PFSK-1 (cell line): Measurements from ENCODE around the gene NUDT8.

Source experiments
- FOXP2 ChIP-seq: optimal IDR thresholded peaks from 2 replicates; pipeline ENCODE3; 2011; ENCODE audit warnings: borderline replicate concordance, control low read depth, inconsistent platforms; ENCODE audit not compliant: insufficient read depth; ENCODE audit errors: extremely low read length, extremely low read depth
- POLR2AphosphoS5 ChIP-seq: IDR thresholded peaks from 2 replicates; pipeline ENCODE4 v1.6.1; 2012; ENCODE audit warnings: low read depth, mild to moderate bottlenecking, control low read depth, low read length, moderate library complexity
- SIN3A ChIP-seq: IDR thresholded peaks from 2 replicates; pipeline ENCODE4 v1.6.1; 2012; ENCODE audit warnings: mild to moderate bottlenecking, low read length, moderate library complexity, borderline replicate concordance; ENCODE audit not compliant: insufficient read depth
- TAF1 ChIP-seq: IDR thresholded peaks from 2 replicates; pipeline ENCODE4 v1.6.1; 2012; ENCODE audit warnings: low read length, control low read depth, borderline replicate concordance; ENCODE audit not compliant: insufficient read depth
- TF ChIP-seq, protein P1 (sequence below), 2 experiments: IDR thresholded peaks; 2 replicates each; pipeline versions ENCODE4 v1.6.1 to v1.8.0; 2011 to 2012; ENCODE audit warnings: low read depth in 2 of 2, low read length in 2 of 2, control low read depth in 1 of 2, inconsistent platforms in 1 of 2, mild to moderate bottlenecking in 1 of 2, moderate library complexity in 1 of 2; ENCODE audit not compliant: insufficient read depth in 1 of 2

Gene NUDT8

DNA sequence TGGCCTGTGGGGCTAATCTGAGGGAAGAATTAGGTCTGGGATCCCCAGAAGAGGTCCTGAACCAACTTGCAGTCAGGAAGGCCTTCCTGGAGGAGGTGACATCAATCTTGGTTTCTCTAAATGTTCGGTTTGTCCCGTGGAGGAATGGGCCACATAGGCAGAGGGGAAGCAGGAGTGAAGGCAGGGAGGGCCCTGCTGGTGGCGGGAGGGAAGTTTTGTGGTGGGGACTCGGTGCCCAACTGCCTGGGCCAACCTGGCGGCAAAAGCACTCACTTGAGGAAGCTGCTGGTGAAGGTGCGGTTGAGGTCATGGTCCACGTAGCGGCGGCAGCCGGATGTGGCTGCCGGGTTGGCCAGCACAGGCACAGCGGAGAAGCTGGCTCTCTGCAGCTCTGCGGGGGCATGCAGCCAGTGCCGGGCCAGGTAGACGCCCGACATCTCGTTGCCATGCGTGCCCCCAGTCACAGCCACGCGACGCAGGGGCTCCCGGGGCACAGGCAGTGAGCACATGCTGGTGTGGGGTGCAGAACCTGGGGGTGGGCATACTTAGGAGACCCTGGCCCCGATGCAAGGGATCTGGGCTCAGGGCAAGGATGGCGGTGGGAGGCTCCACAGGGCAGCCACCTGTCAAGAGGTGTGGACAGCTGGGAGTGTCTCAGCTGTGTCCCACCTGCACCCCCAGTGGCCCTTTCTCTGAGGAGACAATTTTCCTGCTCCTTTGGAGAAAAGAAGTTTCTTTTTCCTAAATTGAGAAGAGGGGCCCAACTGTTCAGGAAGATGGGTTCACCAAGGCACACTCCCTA is 17.0 kb upstream of the NUDT8 start:
- TF ChIP-seq, protein P1, sequence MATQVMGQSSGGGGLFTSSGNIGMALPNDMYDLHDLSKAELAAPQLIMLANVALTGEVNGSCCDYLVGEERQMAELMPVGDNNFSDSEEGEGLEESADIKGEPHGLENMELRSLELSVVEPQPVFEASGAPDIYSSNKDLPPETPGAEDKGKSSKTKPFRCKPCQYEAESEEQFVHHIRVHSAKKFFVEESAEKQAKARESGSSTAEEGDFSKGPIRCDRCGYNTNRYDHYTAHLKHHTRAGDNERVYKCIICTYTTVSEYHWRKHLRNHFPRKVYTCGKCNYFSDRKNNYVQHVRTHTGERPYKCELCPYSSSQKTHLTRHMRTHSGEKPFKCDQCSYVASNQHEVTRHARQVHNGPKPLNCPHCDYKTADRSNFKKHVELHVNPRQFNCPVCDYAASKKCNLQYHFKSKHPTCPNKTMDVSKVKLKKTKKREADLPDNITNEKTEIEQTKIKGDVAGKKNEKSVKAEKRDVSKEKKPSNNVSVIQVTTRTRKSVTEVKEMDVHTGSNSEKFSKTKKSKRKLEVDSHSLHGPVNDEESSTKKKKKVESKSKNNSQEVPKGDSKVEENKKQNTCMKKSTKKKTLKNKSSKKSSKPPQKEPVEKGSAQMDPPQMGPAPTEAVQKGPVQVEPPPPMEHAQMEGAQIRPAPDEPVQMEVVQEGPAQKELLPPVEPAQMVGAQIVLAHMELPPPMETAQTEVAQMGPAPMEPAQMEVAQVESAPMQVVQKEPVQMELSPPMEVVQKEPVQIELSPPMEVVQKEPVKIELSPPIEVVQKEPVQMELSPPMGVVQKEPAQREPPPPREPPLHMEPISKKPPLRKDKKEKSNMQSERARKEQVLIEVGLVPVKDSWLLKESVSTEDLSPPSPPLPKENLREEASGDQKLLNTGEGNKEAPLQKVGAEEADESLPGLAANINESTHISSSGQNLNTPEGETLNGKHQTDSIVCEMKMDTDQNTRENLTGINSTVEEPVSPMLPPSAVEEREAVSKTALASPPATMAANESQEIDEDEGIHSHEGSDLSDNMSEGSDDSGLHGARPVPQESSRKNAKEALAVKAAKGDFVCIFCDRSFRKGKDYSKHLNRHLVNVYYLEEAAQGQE (IDR thresholded peaks at IDR 0.05; ENCODE audit: insufficient read depth in 1 of 2, low read depth in 2 of 2, low read length in 2 of 2): no peak
- no peak for TF ChIP-seq SIN3A
- TF ChIP-seq FOXP2: no peak
- no peak for TF ChIP-seq TAF1
- no peak for TF ChIP-seq POLR2AphosphoS5

DNA sequence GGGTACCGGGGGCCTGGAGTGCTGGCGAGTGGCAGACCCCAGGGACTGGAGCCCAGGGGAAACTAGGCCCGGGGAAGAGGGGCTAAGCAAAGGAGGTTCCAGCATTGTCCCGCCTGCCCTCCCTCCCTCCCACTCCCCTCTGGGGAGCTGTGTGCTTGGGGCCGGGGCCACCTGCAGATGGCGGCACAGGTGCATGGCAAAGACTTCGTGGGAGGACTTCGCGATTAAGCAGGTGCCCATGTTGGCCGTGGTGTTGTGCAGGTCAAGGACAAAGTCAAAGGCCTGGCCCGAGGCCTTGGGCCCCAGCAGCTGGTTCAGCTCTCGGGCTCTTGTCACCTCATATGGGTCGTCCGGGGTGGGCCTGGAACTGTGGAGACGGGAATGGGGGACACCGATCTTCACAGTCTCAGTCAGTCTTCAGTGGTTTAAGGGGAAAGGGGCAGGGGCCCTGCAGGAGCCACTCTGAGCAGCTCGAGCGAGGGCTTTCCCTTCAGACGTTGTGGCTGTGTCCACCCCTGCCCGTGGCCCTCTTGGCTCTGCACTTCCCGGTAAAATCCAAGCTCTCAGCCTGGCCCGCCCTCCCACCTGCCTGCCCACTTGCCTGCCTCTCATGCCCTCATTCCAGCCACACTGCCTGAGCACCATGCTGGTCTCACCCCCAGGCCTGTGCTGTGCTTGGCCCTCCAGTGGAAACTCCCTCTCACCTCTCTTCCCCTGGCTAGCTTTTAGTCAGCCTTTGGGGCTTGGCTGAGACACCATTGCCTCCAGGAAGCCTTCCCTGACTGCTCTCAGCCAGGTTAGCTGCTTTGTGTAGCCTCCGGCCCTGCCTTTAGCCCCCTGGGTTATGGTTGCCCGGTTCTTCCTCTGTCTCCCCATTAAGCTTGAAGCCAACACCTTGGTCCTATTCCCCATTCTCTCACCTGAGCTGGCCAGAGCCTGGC is 16.1 kb upstream of the NUDT8 start:
- TF ChIP-seq POLR2AphosphoS5: no peak
- TF ChIP-seq TAF1: no peak
- TF ChIP-seq, protein P1 (IDR thresholded peaks at IDR 0.05; ENCODE audit: insufficient read depth in 1 of 2, low read depth in 2 of 2, low read length in 2 of 2): no peak
- no peak for TF ChIP-seq FOXP2
- no peak for TF ChIP-seq SIN3A

DNA sequence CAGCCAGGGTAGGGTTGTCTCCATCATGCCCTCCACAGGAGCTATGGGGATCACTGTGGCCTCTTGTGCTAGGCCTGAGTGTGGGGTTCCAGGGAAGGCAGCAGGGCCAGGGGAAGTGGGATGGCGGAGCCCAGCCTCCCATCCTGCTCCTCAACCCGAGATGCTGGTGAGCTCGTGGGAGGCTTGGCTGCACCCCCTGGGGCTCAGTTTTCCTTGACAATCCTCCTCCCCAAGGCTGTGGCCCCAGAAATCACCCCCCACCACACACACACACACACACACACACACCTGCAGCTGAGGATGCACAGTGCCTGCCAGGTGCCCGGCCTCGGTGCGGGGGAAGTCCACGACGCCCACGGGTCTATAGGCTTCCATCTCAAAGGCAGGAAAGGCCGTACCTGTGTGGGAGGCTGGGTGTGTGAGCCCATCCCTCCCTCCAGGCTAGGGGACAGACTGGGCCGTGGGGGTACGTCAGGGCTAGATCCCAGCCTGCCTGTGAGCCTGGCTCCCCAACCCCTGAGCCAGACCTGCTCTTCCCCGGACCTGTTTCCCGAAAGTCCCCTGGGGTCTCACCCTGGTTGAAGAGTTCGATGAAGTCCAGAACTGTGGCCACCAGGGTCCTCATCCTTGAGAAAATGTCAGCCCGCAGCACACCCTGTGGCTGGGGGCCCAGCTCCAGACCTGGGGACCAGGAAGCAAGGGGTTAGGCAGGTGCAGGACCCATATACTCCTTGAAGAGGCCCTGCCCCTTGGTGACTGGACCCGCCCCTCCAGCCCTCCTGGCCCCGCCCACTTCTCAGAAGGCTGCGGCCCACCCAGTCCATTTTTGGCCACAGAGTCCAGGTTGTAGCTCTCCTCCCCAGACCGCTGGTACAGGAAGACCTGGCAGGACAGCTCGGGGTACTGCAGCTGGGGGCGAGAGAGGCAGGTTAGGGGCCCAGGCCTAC is 15.0 kb upstream of the NUDT8 start:
- TF ChIP-seq, protein P1 (IDR thresholded peaks at IDR 0.05; ENCODE audit: insufficient read depth in 1 of 2, low read depth in 2 of 2, low read length in 2 of 2): no peak
- TF ChIP-seq SIN3A (no peak), POLR2AphosphoS5 (no peak), TAF1 (no peak), FOXP2 (no peak)

DNA sequence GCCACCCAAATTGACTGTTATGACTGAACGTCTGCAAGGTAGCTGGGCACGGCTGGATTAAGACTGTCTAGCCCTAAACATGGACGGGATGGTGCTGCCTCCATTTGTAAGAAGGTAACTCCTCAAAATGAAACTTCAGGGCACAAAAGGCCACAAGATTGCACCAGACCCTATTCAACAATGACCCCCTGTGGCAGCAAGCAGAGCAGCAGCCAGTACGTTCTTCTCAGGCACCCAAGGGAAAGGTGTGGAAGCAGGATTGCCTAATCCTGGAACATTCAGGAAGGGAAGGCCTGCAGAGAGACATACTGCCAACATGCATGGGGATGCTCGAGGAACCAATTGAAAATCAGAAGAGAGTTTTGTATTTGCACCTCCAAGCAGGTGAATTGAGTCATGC is 14.3 kb upstream of the NUDT8 start:
- TF ChIP-seq FOXP2 (no peak), SIN3A (no peak), POLR2AphosphoS5 (no peak), TAF1 (no peak)
- TF ChIP-seq, protein P1 (IDR thresholded peaks at IDR 0.05; ENCODE audit: insufficient read depth in 1 of 2, low read depth in 2 of 2, low read length in 2 of 2): no peak
